Psoas muscle (tissue), 8 donors: ENCODE data around the gene AHI1. TPM values are rescaled to one million over a fixed set of nuclear protein-coding genes. Genes with fewer than 3 reads are reported as not detected.
A peak's percentile ranks its signal among the peaks of the same experiment; 100 is the strongest.

ENCODE experiments used
- ATAC-seq, 4 donors: fragments of 200-7000 bp; cut with Tn5 transposase; one replicate each; pipeline ENCODE4 v1.9.1; 2020; ENCODE audit warnings: moderate library complexity in 3 of 4, mild to moderate bottlenecking in 2 of 4
- DNase-seq, 2 donors: peaks; one replicate each; pipeline ENCODE4 v3.0.0-alpha.2; 2020
- H3K27ac ChIP-seq: fragments of 200-600 bp; one replicate; pipeline ENCODE4 v1.8.0; 2022
- H3K27me3 ChIP-seq, 3 donors: fragments of 200-600 bp in 1 of 3; one replicate each; pipeline versions ENCODE4 v1.6.1 to v1.8.0; 2013 to 2022; ENCODE audit warnings: low read length in 2 of 3, mild to moderate bottlenecking in 2 of 3, moderate library complexity in 1 of 3; ENCODE audit not compliant: insufficient read depth in 3 of 3
- H3K36me3 ChIP-seq, 2 donors: fragments of 200-600 bp in 1 of 2; one replicate each; pipeline versions ENCODE4 v1.6.1 to v1.8.0; 2013 to 2022; ENCODE audit warnings: low read depth in 1 of 2, mild to moderate bottlenecking in 1 of 2, moderate library complexity in 1 of 2; ENCODE audit not compliant: insufficient read depth in 1 of 2
- H3K4me1 ChIP-seq: fragments of 200-600 bp; one replicate; pipeline ENCODE4 v1.8.0; 2022
- H3K4me3 ChIP-seq: fragments of 200-600 bp; one replicate; pipeline ENCODE4 v1.8.0; 2022; ENCODE audit warnings: mild to moderate bottlenecking
- H3K9me3 ChIP-seq: fragments of 200-600 bp; one replicate; pipeline ENCODE4 v1.8.0; 2022
- CTCF ChIP-seq: fragments of 200-600 bp; IDR thresholded peaks from one replicate; pipeline ENCODE4 v1.8.0; 2022; ENCODE audit warnings: antibody characterized with exemption
- WGBS, 3 donors: extraction: QIAGEN DNeasy Blood & Tissue Kit; methylation state at CpG; one replicate each; pipeline versions ENCODE4 v1.1.6 to v1.1.7; 2013; 5-methylcytosine and 5-hydroxymethylcytosine counted together
- intact Hi-C, 2 donors: fragments of 100-400 bp; cut with DNase I; formaldehyde crosslinking; loops; one replicate each; pipeline versions ENCODE4 v1.11.0 to v1.14.2; 2022
- polyA plus RNA-seq, 3 donors: library from polyadenylated mRNA; stranded (reverse); fragments of 200-250 nt; gene quantifications; one replicate each; pipeline ENCODE4 v1.2.3, GENCODE V29; 2013
- total RNA-seq, 4 donors: library from RNA; stranded (reverse); fragmentation: NEBNext Ultra II Directional in 2 of 4; extraction: Animal tissue kit (Norgen Biotek cat#: 25700) in 2 of 4; gene quantifications; one replicate each; pipeline versions ENCODE4 v1.2.1 to v1.2.4, GENCODE V29; 2021 to 2023
- donor health status: healthy with polysubstance abuse.
- donor health status: DM: no; HTN: no; CAD: no; lungs with moderate emphysema.
- donor health status: Bipolar disorder and iron deficiency.
- donor health status: healthy.
- donor health status: DM: yes; HTN: yes; CAD: no.
- donor health status: DM: no; HTN: no; CAD: no.
- donor health status: DM: no; HTN: no; CAD: no.
- donor health status: DM: yes; HTN: yes; CAD: no.

The AHI1 gene
- total and polyA plus RNA-seq, 7 donors, result 5.5 to 14.2 (median 8.3) TPM

GRCh38 chr6:135258970-135259369 lies 238.6 kb downstream of the AHI1 start:
- H3K27me3 ChIP-seq, result no peaks in the 10 kb centered on the region
- H3K4me3 ChIP-seq, result no peak overlapping the region
- WGBS, 3 donors, result 74 to 85% (median 80%) methylated on average over 6 of the region's 6 CpGs
- no peaks in the 10 kb centered on the region for H3K36me3 ChIP-seq
- DNase-seq (no peak), ATAC-seq (no peak)
- H3K27ac ChIP-seq, result no peak overlapping the region
- TF ChIP-seq CTCF, result no peak
- H3K9me3 ChIP-seq, result no peaks in the 10 kb centered on the region
- no peaks in the 10 kb centered on the region for H3K4me1 ChIP-seq
- intact Hi-C loops, result no loop called here

GRCh38 chr6:135257631-135258405 lies 239.7 kb downstream of the AHI1 start:
- Histone ChIP-seq H3K4me3 (no peak overlapping the region), H3K36me3 (no peaks in the 10 kb centered on the region), H3K9me3 (no peaks in the 10 kb centered on the region), H3K27ac (no peak overlapping the region), H3K4me1 (no peaks in the 10 kb centered on the region), H3K27me3 (no peaks in the 10 kb centered on the region)
- peak; percentile 23 for TF ChIP-seq CTCF
- ATAC-seq, result no peak
- 57 to 73% (median 61%) methylated on average over 2 of the region's 2 CpGs for WGBS, 3 donors
- intact Hi-C loops, result loop anchor here in 1 of 2 donors (2.0 kb wide), 1 partner anchor 113 kb away; no protein-coding TSS in a partner anchor
- no peak for DNase-seq

GRCh38 chr6:135256866-135257265 lies 240.7 kb downstream of the AHI1 start:
- Histone ChIP-seq H3K4me1 (no peaks in the 10 kb centered on the region), H3K4me3 (no peak overlapping the region), H3K36me3 (no peaks in the 10 kb centered on the region), H3K27ac (no peak overlapping the region), H3K27me3 (no peaks in the 10 kb centered on the region), H3K9me3 (no peaks in the 10 kb centered on the region)
- intact Hi-C loops, result loop anchor here in 1 of 2 donors (2.0 kb wide), 1 partner anchor 112 kb away; no protein-coding TSS in a partner anchor
- DNase-seq, result no peak
- no peak for ATAC-seq
- 57 to 64% (median 61%) methylated on average over 4 of the region's 4 CpGs for WGBS, 3 donors
- TF ChIP-seq CTCF, result no peak

- H3K36me3 ChIP-seq, result no peaks in the 10 kb centered on the region
- intact Hi-C loops, result no loop called here
- no peaks in the 10 kb centered on the region for H3K4me1 ChIP-seq
- H3K27me3 ChIP-seq, result no peaks in the 10 kb centered on the region
- 52 to 59% (median 58%) methylated on average over 1 of the region's 1 CpG for WGBS, 3 donors
- H3K9me3 ChIP-seq, result no peaks in the 10 kb centered on the region
- TF ChIP-seq CTCF, result no peak
- no peak for DNase-seq
- H3K27ac ChIP-seq, result no peak overlapping the region
- H3K4me3 ChIP-seq, result no peak overlapping the region
- ATAC-seq, result no peak
Observed at GRCh38 chr6:135254471-135254870, 243.1 kb downstream of the AHI1 start.
